Astrocyte (in vitro differentiated cells and primary cell): ENCODE measurements around the gene DPH5. TPM values are rescaled to one million over a fixed set of nuclear protein-coding genes. Genes with fewer than 3 reads are reported as not detected.

Experiments
- DNase-seq: peaks from one replicate; pipeline ENCODE4 v3.0.0-alpha.2; 2010; ENCODE audit warnings: low read depth
- FAIRE-seq: peaks from 2 replicates; lab custom pipeline; 2011; peaks lifted over from hg19 to GRCh38; lab: Jason Lieb, UNC
- H2AFZ ChIP-seq: 2 replicates; pipeline ENCODE4 v1.6.0; 2012; ENCODE audit warnings: low read depth, low read length, inconsistent platforms
- H3K27ac ChIP-seq: 2 replicates; pipeline ENCODE4 v1.5.1; 2011; ENCODE audit warnings: low read depth, low read length, inconsistent platforms
- H3K27me3 ChIP-seq: 2 replicates; pipeline ENCODE4 v1.6.0; 2011; ENCODE audit warnings: low read length, inconsistent platforms; ENCODE audit not compliant: insufficient read depth
- H3K36me3 ChIP-seq: 2 replicates; pipeline ENCODE4 v1.5.1; 2011; ENCODE audit warnings: low read length, inconsistent platforms; ENCODE audit not compliant: insufficient read depth
- H3K4me1 ChIP-seq: 2 replicates; pipeline ENCODE4 v1.5.1; 2011; ENCODE audit warnings: low read length, inconsistent platforms; ENCODE audit not compliant: insufficient read depth
- H3K4me2 ChIP-seq: 2 replicates; pipeline ENCODE4 v1.6.0; 2012; ENCODE audit warnings: low read length, inconsistent platforms
- H3K4me3 ChIP-seq: 2 replicates; pipeline ENCODE4 v1.5.1; 2011; ENCODE audit warnings: low read depth, mild to moderate bottlenecking, low read length, inconsistent platforms; ENCODE audit not compliant: insufficient read depth
- H3K79me2 ChIP-seq: 2 replicates; pipeline ENCODE4 v1.6.0; 2012; ENCODE audit warnings: mild to moderate bottlenecking, low read length, inconsistent platforms; ENCODE audit not compliant: insufficient read depth
- H3K9ac ChIP-seq: 2 replicates; pipeline ENCODE4 v1.6.0; 2012; ENCODE audit warnings: mild to moderate bottlenecking, low read length, inconsistent platforms
- H3K9me3 ChIP-seq: 2 replicates; pipeline ENCODE4 v1.5.1; 2012; ENCODE audit warnings: low read depth, mild to moderate bottlenecking, low read length, inconsistent platforms; ENCODE audit not compliant: insufficient read depth
- H4K20me1 ChIP-seq: 2 replicates; pipeline ENCODE4 v1.6.0; 2012; ENCODE audit warnings: low read length, inconsistent platforms; ENCODE audit not compliant: insufficient read depth
- H3K27ac Mint-ChIP-seq: one replicate; pipeline ENCODE4 v1.8.0; 2021; ENCODE audit warnings: mild to moderate bottlenecking, mixed read lengths; ENCODE audit not compliant: unreplicated experiment
- H3K27me3 Mint-ChIP-seq: one replicate; pipeline ENCODE4 v1.8.0; 2021; ENCODE audit warnings: low read depth, mixed read lengths; ENCODE audit not compliant: unreplicated experiment
- H3K36me3 Mint-ChIP-seq: one replicate; pipeline ENCODE4 v1.8.0; 2021; ENCODE audit warnings: low read depth, mixed read lengths; ENCODE audit not compliant: unreplicated experiment
- H3K4me1 Mint-ChIP-seq: one replicate; pipeline ENCODE4 v1.8.0; 2021; ENCODE audit warnings: low read depth, mixed read lengths; ENCODE audit not compliant: unreplicated experiment
- H3K4me3 Mint-ChIP-seq: one replicate; pipeline ENCODE4 v1.8.0; 2021; ENCODE audit warnings: mild to moderate bottlenecking, moderate library complexity, mixed read lengths; ENCODE audit not compliant: unreplicated experiment
- H3K9me3 Mint-ChIP-seq: one replicate; pipeline ENCODE4 v1.8.0; 2021; ENCODE audit warnings: mild to moderate bottlenecking, mixed read lengths; ENCODE audit not compliant: unreplicated experiment
- CTCF ChIP-seq: IDR thresholded peaks from 2 replicates; pipeline ENCODE4 v1.5.1; 2011; ENCODE audit warnings: low read depth, mild to moderate bottlenecking, inconsistent platforms, low read length, moderate library complexity; ENCODE audit not compliant: insufficient read depth
- EZH2 ChIP-seq: IDR thresholded peaks from 2 replicates; pipeline ENCODE4 v1.6.1; 2012; ENCODE audit warnings: mild to moderate bottlenecking, low read length, inconsistent platforms; ENCODE audit not compliant: insufficient read depth
- total RNA-seq: library from RNA; stranded (reverse); gene quantifications from 2 replicates; pipeline ENCODE4 v1.2.1, GENCODE V29; 2021

Gene DPH5
- total RNA-seq, 1 donor from 2014 or later = 29.6 TPM

GRCh38 chr1:101017448-101017847 lies 8.1 kb downstream of the DPH5 start:
- Histone ChIP-seq H3K9me3 (no peaks in the 10 kb centered on the region), H3K27ac (no peak overlapping the region), H3K79me2 (no peaks in the 10 kb centered on the region), H4K20me1 (no peaks in the 10 kb centered on the region), H3K4me3 (no peak overlapping the region), H3K4me1 (no peaks in the 10 kb centered on the region), H3K36me3 (no peaks in the 10 kb centered on the region), H3K9ac (no peak overlapping the region), H3K4me2 (no peak overlapping the region), H2AFZ (no peak overlapping the region), H3K27me3 (no peaks in the 10 kb centered on the region)
- no peak overlapping the region for H3K27ac Mint-ChIP-seq
- no peaks in the 10 kb centered on the region for H3K4me1 Mint-ChIP-seq
- H3K4me3 Mint-ChIP-seq = no peak overlapping the region
- TF ChIP-seq EZH2 = no peak
- TF ChIP-seq CTCF = no peak
- no peaks in the 10 kb centered on the region for H3K9me3 Mint-ChIP-seq
- H3K36me3 Mint-ChIP-seq = peaks cover 5% of the 10 kb centered on the region
- no peak for DNase-seq
- no peaks in the 10 kb centered on the region for H3K27me3 Mint-ChIP-seq
- FAIRE-seq = no peak

GRCh38 chr1:101013776-101014175 lies 11.8 kb downstream of the DPH5 start:
- Mint-ChIP-seq H3K4me1 (no peaks in the 10 kb centered on the region), H3K9me3 (no peaks in the 10 kb centered on the region), H3K4me3 (no peak overlapping the region), H3K27ac (no peak overlapping the region), H3K36me3 (peaks cover 3% of the 10 kb centered on the region), H3K27me3 (no peaks in the 10 kb centered on the region)
- TF ChIP-seq CTCF (no peak), EZH2 (no peak)
- Histone ChIP-seq H3K27me3 (no peaks in the 10 kb centered on the region), H3K9ac (no peak overlapping the region), H3K36me3 (no peaks in the 10 kb centered on the region), H3K27ac (no peak overlapping the region), H3K4me3 (no peak overlapping the region), H3K79me2 (no peaks in the 10 kb centered on the region), H3K4me2 (no peak overlapping the region), H4K20me1 (no peaks in the 10 kb centered on the region), H3K4me1 (no peaks in the 10 kb centered on the region), H3K9me3 (no peaks in the 10 kb centered on the region), H2AFZ (no peak overlapping the region)
- no peak for DNase-seq
- FAIRE-seq = no peak

- no peaks in the 10 kb centered on the region for H3K36me3 ChIP-seq
- H3K4me1 Mint-ChIP-seq = no peaks in the 10 kb centered on the region
These were observed 17.3 kb downstream of the DPH5 start for GRCh38 chr1:101008229-101008834.

More at GRCh38 chr1:101008229-101008834, 17.3 kb downstream of the DPH5 start:
- H2AFZ ChIP-seq = no peak overlapping the region
- FAIRE-seq = no peak
- no peaks in the 10 kb centered on the region for H3K27me3 Mint-ChIP-seq
- no peaks in the 10 kb centered on the region for H3K27me3 ChIP-seq
- TF ChIP-seq CTCF (no peak), EZH2 (no peak)
- no peaks in the 10 kb centered on the region for H3K4me1 ChIP-seq
- H3K27ac Mint-ChIP-seq = peak overlapping the region; percentile 86
- no peaks in the 10 kb centered on the region for H3K9me3 ChIP-seq
- peak; percentile 62 for DNase-seq
- no peak overlapping the region for H3K27ac ChIP-seq
- no peak overlapping the region for H3K4me3 Mint-ChIP-seq
- H3K79me2 ChIP-seq = no peaks in the 10 kb centered on the region
- no peak overlapping the region for H3K9ac ChIP-seq
- peaks cover 5% of the 10 kb centered on the region for H3K36me3 Mint-ChIP-seq
- H3K4me3 ChIP-seq = no peak overlapping the region
- no peaks in the 10 kb centered on the region for H3K9me3 Mint-ChIP-seq
- H3K4me2 ChIP-seq = no peak overlapping the region
- H4K20me1 ChIP-seq = no peaks in the 10 kb centered on the region
